ENCODE results near the gene CDKL5. TPM values are rescaled to one million over a fixed set of nuclear protein-coding genes. Genes with fewer than 3 reads are reported as not detected.
A peak's percentile ranks its signal among the peaks of the same experiment; 100 is the strongest.

The CDKL5 gene
- total and polyA plus RNA-seq, 2 donors from 2014 or later: 2.0 to 18.0 TPM

DNA sequence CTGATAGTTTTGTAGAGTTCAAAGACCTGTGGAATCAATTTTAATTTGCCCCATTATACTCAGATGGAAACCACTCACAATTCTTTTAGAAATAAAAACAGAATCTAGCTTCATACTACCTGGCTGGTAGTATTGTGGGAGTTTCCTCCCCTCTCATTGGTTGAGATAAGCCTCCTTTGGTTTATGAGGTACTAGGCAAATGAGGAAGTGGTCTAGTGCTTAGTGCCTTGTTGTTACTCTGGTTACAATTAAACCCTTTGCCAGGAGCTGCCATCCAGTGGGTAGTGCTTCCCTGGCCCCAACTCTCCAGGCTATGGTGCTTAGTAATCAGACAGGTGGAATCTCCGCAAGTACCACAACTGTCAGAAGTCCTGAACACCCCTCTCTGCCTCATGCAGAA lies 118.3 kb downstream of the CDKL5 start:
- H3K4me3 ChIP-seq (ENCODE audit: low read length in 3 of 3): no peak overlapping the region
- FAIRE-seq (no peak), DNase-seq (no peak)
- no peak overlapping the region for H3K27ac ChIP-seq (ENCODE audit: low read depth in 2 of 2, low read length in 2 of 2)
- H3K9ac ChIP-seq (ENCODE audit: low read length in 3 of 3): no peak overlapping the region
- H3K27me3 ChIP-seq (ENCODE audit: control insufficient read depth, insufficient read depth, low read length): no peaks in the 10 kb centered on the region
- TF ChIP-seq, protein P1, sequence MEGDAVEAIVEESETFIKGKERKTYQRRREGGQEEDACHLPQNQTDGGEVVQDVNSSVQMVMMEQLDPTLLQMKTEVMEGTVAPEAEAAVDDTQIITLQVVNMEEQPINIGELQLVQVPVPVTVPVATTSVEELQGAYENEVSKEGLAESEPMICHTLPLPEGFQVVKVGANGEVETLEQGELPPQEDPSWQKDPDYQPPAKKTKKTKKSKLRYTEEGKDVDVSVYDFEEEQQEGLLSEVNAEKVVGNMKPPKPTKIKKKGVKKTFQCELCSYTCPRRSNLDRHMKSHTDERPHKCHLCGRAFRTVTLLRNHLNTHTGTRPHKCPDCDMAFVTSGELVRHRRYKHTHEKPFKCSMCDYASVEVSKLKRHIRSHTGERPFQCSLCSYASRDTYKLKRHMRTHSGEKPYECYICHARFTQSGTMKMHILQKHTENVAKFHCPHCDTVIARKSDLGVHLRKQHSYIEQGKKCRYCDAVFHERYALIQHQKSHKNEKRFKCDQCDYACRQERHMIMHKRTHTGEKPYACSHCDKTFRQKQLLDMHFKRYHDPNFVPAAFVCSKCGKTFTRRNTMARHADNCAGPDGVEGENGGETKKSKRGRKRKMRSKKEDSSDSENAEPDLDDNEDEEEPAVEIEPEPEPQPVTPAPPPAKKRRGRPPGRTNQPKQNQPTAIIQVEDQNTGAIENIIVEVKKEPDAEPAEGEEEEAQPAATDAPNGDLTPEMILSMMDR (IDR thresholded peaks at IDR 0.05; ENCODE audit: borderline replicate concordance, extremely low read depth, insufficient read depth): no peak
- H3K4me1 ChIP-seq (ENCODE audit: control insufficient read depth in 2 of 3, insufficient read depth in 2 of 3, low read depth in 1 of 3, low read length in 3 of 3): no peaks in the 10 kb centered on the region
- no peaks in the 10 kb centered on the region for H3K36me3 ChIP-seq (ENCODE audit: control insufficient read depth in 2 of 3, insufficient read depth in 3 of 3, low read length in 3 of 3)
- intact Hi-C loops (cut with DNase I): no loop called here
- H3K9me3 ChIP-seq (ENCODE audit: control insufficient read depth in 2 of 3, insufficient read depth in 1 of 3, low read length in 3 of 3): no peaks in the 10 kb centered on the region

DNA sequence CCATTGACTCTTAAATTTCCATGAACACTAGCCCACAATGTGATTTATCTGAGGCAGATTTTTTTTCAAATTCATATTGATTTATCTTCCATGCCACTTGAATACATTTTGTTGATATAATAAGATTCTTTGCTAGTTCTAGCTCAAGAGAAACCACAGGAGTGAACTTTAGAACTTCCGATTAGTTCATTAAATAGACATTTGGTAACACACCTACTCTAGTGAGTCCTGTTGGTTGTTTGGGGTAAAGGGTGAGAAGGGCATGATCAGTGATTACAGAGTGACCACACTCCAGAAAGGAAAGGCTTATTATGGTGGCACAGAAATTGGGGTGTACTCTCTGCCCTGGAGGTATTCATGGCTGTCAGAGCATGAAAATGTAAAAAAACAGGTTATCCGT lies 120.4 kb downstream of the CDKL5 start:
- Histone ChIP-seq H3K9me3 (ENCODE audit: control insufficient read depth in 2 of 3, insufficient read depth in 1 of 3, low read length in 3 of 3) (no peaks in the 10 kb centered on the region), H3K4me3 (ENCODE audit: low read length in 3 of 3) (no peak overlapping the region), H3K36me3 (ENCODE audit: control insufficient read depth in 2 of 3, insufficient read depth in 3 of 3, low read length in 3 of 3) (no peaks in the 10 kb centered on the region), H3K9ac (ENCODE audit: low read length in 3 of 3) (no peak overlapping the region), H3K27me3 (ENCODE audit: control insufficient read depth, insufficient read depth, low read length) (no peaks in the 10 kb centered on the region), H3K4me1 (ENCODE audit: control insufficient read depth in 2 of 3, insufficient read depth in 2 of 3, low read depth in 1 of 3, low read length in 3 of 3) (no peaks in the 10 kb centered on the region), H3K27ac (ENCODE audit: low read depth in 2 of 2, low read length in 2 of 2) (no peak overlapping the region)
- FAIRE-seq: no peak
- TF ChIP-seq, protein P1 (IDR thresholded peaks at IDR 0.05; ENCODE audit: borderline replicate concordance, extremely low read depth, insufficient read depth): no peak
- no peak for DNase-seq
- intact Hi-C loops (cut with DNase I): no loop called here

DNA sequence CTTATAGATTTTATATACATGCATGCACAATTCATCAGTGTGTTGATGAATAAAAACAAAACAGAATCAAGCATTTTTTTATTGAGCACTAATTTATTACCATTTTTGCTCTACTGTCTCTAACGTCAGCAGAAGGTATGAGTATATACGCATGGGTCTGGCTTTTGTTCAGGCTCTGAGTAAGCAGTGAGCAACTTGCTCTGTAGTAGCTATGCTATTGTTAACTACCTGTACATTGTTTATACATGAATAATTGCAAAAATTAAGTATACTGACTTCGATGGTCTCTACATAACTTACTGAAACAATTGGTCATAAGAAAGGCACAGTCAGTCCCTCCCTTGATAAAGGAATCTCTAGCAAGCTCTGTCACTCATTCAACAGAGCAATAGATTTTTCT lies 123.6 kb downstream of the CDKL5 start:
- TF ChIP-seq, protein P1 (IDR thresholded peaks at IDR 0.05; ENCODE audit: borderline replicate concordance, extremely low read depth, insufficient read depth): no peak
- no peak for DNase-seq
- intact Hi-C loops (cut with DNase I): no loop called here
- Histone ChIP-seq H3K4me1 (ENCODE audit: control insufficient read depth in 2 of 3, insufficient read depth in 2 of 3, low read depth in 1 of 3, low read length in 3 of 3) (no peaks in the 10 kb centered on the region), H3K27me3 (ENCODE audit: control insufficient read depth, insufficient read depth, low read length) (no peaks in the 10 kb centered on the region), H3K9ac (ENCODE audit: low read length in 3 of 3) (no peak overlapping the region), H3K9me3 (ENCODE audit: control insufficient read depth in 2 of 3, insufficient read depth in 1 of 3, low read length in 3 of 3) (no peaks in the 10 kb centered on the region), H3K27ac (ENCODE audit: low read depth in 2 of 2, low read length in 2 of 2) (no peak overlapping the region), H3K36me3 (ENCODE audit: control insufficient read depth in 2 of 3, insufficient read depth in 3 of 3, low read length in 3 of 3) (no peaks in the 10 kb centered on the region), H3K4me3 (ENCODE audit: low read length in 3 of 3) (no peak overlapping the region)
- no peak for FAIRE-seq

DNA sequence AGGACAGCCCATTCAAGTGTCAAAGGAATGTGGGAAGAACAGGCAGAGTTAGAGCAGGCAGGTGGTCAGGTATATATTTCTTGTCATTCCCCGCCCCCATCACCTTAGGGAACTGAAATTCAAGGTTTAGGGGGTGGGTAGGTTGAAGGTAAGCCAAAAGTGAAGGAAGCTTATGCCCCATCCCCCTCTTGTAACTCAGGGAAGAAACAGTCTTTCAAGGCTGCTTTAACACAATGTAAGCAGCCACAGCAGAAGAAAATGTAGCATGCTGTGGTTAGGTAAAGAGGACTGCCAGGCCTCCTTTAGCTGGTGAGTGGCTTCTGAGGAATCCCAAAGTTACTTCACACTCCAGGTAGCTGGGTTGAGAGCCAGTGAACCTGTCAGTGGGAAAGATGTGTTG lies 124.2 kb downstream of the CDKL5 start:
- TF ChIP-seq, protein P1 (IDR thresholded peaks at IDR 0.05; ENCODE audit: borderline replicate concordance, extremely low read depth, insufficient read depth): no peak
- no peak overlapping the region for H3K4me3 ChIP-seq (ENCODE audit: low read length in 3 of 3)
- no peak overlapping the region for H3K27ac ChIP-seq (ENCODE audit: low read depth in 2 of 2, low read length in 2 of 2)
- H3K4me1 ChIP-seq (ENCODE audit: control insufficient read depth in 2 of 3, insufficient read depth in 2 of 3, low read depth in 1 of 3, low read length in 3 of 3): no peaks in the 10 kb centered on the region
- H3K9ac ChIP-seq (ENCODE audit: low read length in 3 of 3): no peak overlapping the region
- FAIRE-seq (no peak), DNase-seq (peak in 1 of 5 donors; percentile 7)
- no peaks in the 10 kb centered on the region for H3K36me3 ChIP-seq (ENCODE audit: control insufficient read depth in 2 of 3, insufficient read depth in 3 of 3, low read length in 3 of 3)
- intact Hi-C loops (cut with DNase I): no loop called here
- no peaks in the 10 kb centered on the region for H3K27me3 ChIP-seq (ENCODE audit: control insufficient read depth, insufficient read depth, low read length)
- no peaks in the 10 kb centered on the region for H3K9me3 ChIP-seq (ENCODE audit: control insufficient read depth in 2 of 3, insufficient read depth in 1 of 3, low read length in 3 of 3)

Measured in kidney (tissue), 14 donors.